GM12891 (cell line): ENCODE measurements around the gene ROBO1.

Experiments used
- POLR2A ChIP-seq: IDR thresholded peaks from 2 replicates; pipeline ENCODE4 v1.6.1; 2011; ENCODE audit warnings: low read depth, low read length, control low read depth
- POLR2AphosphoS5 ChIP-seq: IDR thresholded peaks from 2 replicates; pipeline ENCODE4 v1.6.1; 2011; ENCODE audit warnings: low read depth, low read length, control low read depth
- POU2F2 ChIP-seq: IDR thresholded peaks from 2 replicates; pipeline ENCODE4 v1.6.1; 2011; ENCODE audit warnings: low read depth, mild to moderate bottlenecking, control low read depth, low read length, moderate library complexity

GRCh38 chr3:78718707-78719106 is 1049.1 kb downstream of the ROBO1 start:
- no peak for TF ChIP-seq POLR2AphosphoS5
- TF ChIP-seq POU2F2 = no peak
- TF ChIP-seq POLR2A = no peak
